NCI-H345 treated with DMSO at 0.1 percent for 48 hours (cell line): ENCODE data around the gene ESRRG.

ENCODE experiments used
- DNase-seq: peaks from one replicate; lab custom pipeline; 2025; ENCODE audit not compliant: unreplicated experiment; lab: John Stamatoyannopoulos, UW

The ESRRG gene

GRCh38 chr1:216457356-216457755, 265.9 kb downstream of the ESRRG start:
- no peak for DNase-seq

GRCh38 chr1:216456682-216457081, 266.5 kb downstream of the ESRRG start:
- no peak for DNase-seq

GRCh38 chr1:216453777-216454176, 269.5 kb downstream of the ESRRG start:
- no peak for DNase-seq
